Trophoblast cell (in vitro differentiated cells and primary cell): Measurements from ENCODE around the gene TJP3.

Source experiments
- DNase-seq, 2 donors: peaks; one replicate each; pipeline ENCODE4 v3.0.0-alpha.2; 2016
- H2AFZ ChIP-seq: 2 replicates; pipeline ENCODE4 v1.6.1; 2013; ENCODE audit warnings: low read length, moderate library complexity, mild to moderate bottlenecking; ENCODE audit not compliant: insufficient read depth, poor library complexity
- H2AK5ac ChIP-seq: 2 replicates; pipeline ENCODE4 v1.6.1; 2013; ENCODE audit warnings: mild to moderate bottlenecking, low read length
- H2BK120ac ChIP-seq: 2 replicates; pipeline ENCODE4 v1.6.1; 2013; ENCODE audit warnings: low read length, mild to moderate bottlenecking, moderate library complexity; ENCODE audit not compliant: insufficient read depth, poor library complexity
- H2BK12ac ChIP-seq: 2 replicates; pipeline ENCODE4 v1.6.1; 2013; ENCODE audit warnings: mild to moderate bottlenecking, low read length, moderate library complexity
- H2BK5ac ChIP-seq: 2 replicates; pipeline ENCODE4 v1.6.1; 2013; ENCODE audit warnings: low read length, low read depth, moderate library complexity, mild to moderate bottlenecking; ENCODE audit not compliant: poor library complexity
- H3K14ac ChIP-seq: 2 replicates; pipeline ENCODE4 v1.6.1; 2013; ENCODE audit warnings: mild to moderate bottlenecking, low read length
- H3K18ac ChIP-seq: 2 replicates; pipeline ENCODE4 v1.6.1; 2013; ENCODE audit warnings: mild to moderate bottlenecking, low read length
- H3K23ac ChIP-seq: 2 replicates; pipeline ENCODE4 v1.6.1; 2013; ENCODE audit warnings: low read length
- H3K27ac ChIP-seq: 2 replicates; pipeline ENCODE4 v1.5.1; 2013; ENCODE audit warnings: low read depth, mild to moderate bottlenecking, inconsistent platforms, low read length, moderate library complexity
- H3K27me3 ChIP-seq: 2 replicates; pipeline ENCODE4 v1.6.1; 2013; ENCODE audit warnings: inconsistent platforms, mild to moderate bottlenecking, low read length, moderate library complexity; ENCODE audit not compliant: insufficient read depth
- H3K36me3 ChIP-seq, 2 experiments: 1 replicate in 1 of 2; 2 replicates in 1 of 2; pipeline ENCODE4 v1.6.1; 2013; ENCODE audit warnings: low read length in 2 of 2, mild to moderate bottlenecking in 2 of 2, moderate library complexity in 1 of 2; ENCODE audit not compliant: insufficient read depth in 2 of 2, control insufficient read depth in 1 of 2
- H3K4ac ChIP-seq: 2 replicates; pipeline ENCODE4 v1.6.1; 2013; ENCODE audit warnings: low read depth, mild to moderate bottlenecking, low read length, moderate library complexity
- H3K4me1 ChIP-seq, 2 experiments: 1 replicate in 1 of 2; 2 replicates in 1 of 2; pipeline ENCODE4 v1.6.1; 2013; ENCODE audit warnings: low read length in 2 of 2, mild to moderate bottlenecking in 2 of 2, moderate library complexity in 1 of 2; ENCODE audit not compliant: insufficient read depth in 2 of 2, control insufficient read depth in 1 of 2
- H3K4me2 ChIP-seq: 2 replicates; pipeline ENCODE4 v1.6.1; 2013; ENCODE audit warnings: inconsistent platforms, mild to moderate bottlenecking, low read length, moderate library complexity
- H3K4me3 ChIP-seq: 2 replicates; pipeline ENCODE4 v1.5.1; 2013; ENCODE audit warnings: mild to moderate bottlenecking, low read depth, low read length, inconsistent platforms
- H3K79me1 ChIP-seq: one replicate; pipeline ENCODE4 v1.6.1; 2013; ENCODE audit warnings: low read length
- H3K79me2 ChIP-seq: 2 replicates; pipeline ENCODE4 v1.6.1; 2013; ENCODE audit warnings: low read length, mild to moderate bottlenecking; ENCODE audit not compliant: control insufficient read depth, insufficient read depth, poor library complexity
- H3K9ac ChIP-seq: 2 replicates; pipeline ENCODE4 v1.6.1; 2013; ENCODE audit warnings: mild to moderate bottlenecking, low read length
- H3K9me3 ChIP-seq: 2 replicates; pipeline ENCODE4 v1.6.1; 2013; ENCODE audit warnings: low read depth, mild to moderate bottlenecking, control low read depth, inconsistent platforms, low read length; ENCODE audit not compliant: insufficient read depth
- H4K12ac ChIP-seq: 2 replicates; pipeline ENCODE4 v1.6.1; 2013; ENCODE audit warnings: low read depth, mild to moderate bottlenecking, low read length, moderate library complexity
- H4K8ac ChIP-seq: 2 replicates; pipeline ENCODE4 v1.6.1; 2013; ENCODE audit warnings: low read depth, mild to moderate bottlenecking, low read length, moderate library complexity
- H4K91ac ChIP-seq: one replicate; pipeline ENCODE4 v1.6.1; 2013; ENCODE audit warnings: low read depth, mild to moderate bottlenecking, low read length, moderate library complexity
- WGBS: extraction: QIAGEN DNeasy Blood & Tissue Kit; methylation state at CpG from one replicate; pipeline ENCODE4 v1.1.7; 2013; ENCODE audit warnings: missing lambda C conversion rate; ENCODE audit not compliant: insufficient read length, insufficient coverage; ENCODE audit errors: extremely low coverage; 5-methylcytosine and 5-hydroxymethylcytosine counted together

Gene TJP3

GRCh38 chr19:3680939-3681338, 27.2 kb upstream of the TJP3 start:
- Histone ChIP-seq H3K79me1 (peaks cover 17% of the 10 kb centered on the region), H3K4me2 (no peak overlapping the region), H3K27ac (no peak overlapping the region), H3K23ac (no peak overlapping the region), H3K4ac (no peak overlapping the region), H3K9ac (no peak overlapping the region), H2BK120ac (no peak overlapping the region), H3K79me2 (peaks cover 3% of the 10 kb centered on the region), H3K4me3 (no peak overlapping the region), H3K4me1 (peaks cover 15 to 23% of the 10 kb centered on the region in 2 experiments), H4K8ac (no peak overlapping the region), H3K14ac (no peak overlapping the region), H2BK5ac (no peak overlapping the region), H3K36me3 (peaks cover 12 to 15% of the 10 kb centered on the region in 2 experiments), H4K12ac (no peak overlapping the region), H3K9me3 (peaks cover 10% of the 10 kb centered on the region), H2AFZ (no peak overlapping the region), H3K27me3 (no peaks in the 10 kb centered on the region), H2AK5ac (no peak overlapping the region), H4K91ac (no peak overlapping the region), H3K18ac (peak overlapping the region; percentile 1), H2BK12ac (no peak overlapping the region)
- DNase-seq, result no peak
- WGBS, result no CpG with 5 or more reads among the region's 12 CpGs

- Histone ChIP-seq H3K27me3 (no peaks in the 10 kb centered on the region), H3K14ac (no peak overlapping the region), H3K79me1 (peaks cover 17% of the 10 kb centered on the region), H2AFZ (no peak overlapping the region), H4K8ac (no peak overlapping the region), H3K27ac (peak overlapping the region; percentile 46), H3K4ac (no peak overlapping the region), H2BK120ac (no peak overlapping the region), H2BK5ac (peak overlapping the region; percentile 61), H4K12ac (no peak overlapping the region), H2AK5ac (no peak overlapping the region), H3K79me2 (peaks cover 3% of the 10 kb centered on the region), H3K18ac (no peak overlapping the region), H4K91ac (no peak overlapping the region), H3K9me3 (peaks cover 10% of the 10 kb centered on the region), H3K23ac (no peak overlapping the region), H2BK12ac (no peak overlapping the region), H3K4me3 (no peak overlapping the region), H3K36me3 (peaks cover 12 to 15% of the 10 kb centered on the region in 2 experiments), H3K9ac (no peak overlapping the region), H3K4me2 (no peak overlapping the region), H3K4me1 (peaks cover 16 to 24% of the 10 kb centered on the region in 2 experiments)
- peak; percentile 66 to 85 for DNase-seq
- no CpG with 5 or more reads among the region's 10 CpGs for WGBS
Measured at GRCh38 chr19:3682286-3682685, 25.9 kb upstream of the TJP3 start.

GRCh38 chr19:3682741-3683404, 25.3 kb upstream of the TJP3 start:
- peaks cover 12 to 15% of the 10 kb centered on the region in 2 experiments for H3K36me3 ChIP-seq
- peak overlapping the region; percentile 12 for H4K12ac ChIP-seq
- peaks cover 17% of the 10 kb centered on the region for H3K79me1 ChIP-seq
- peak; percentile 17 to 37 for DNase-seq
- H4K91ac ChIP-seq, result peak overlapping the region; percentile 74
- H3K79me2 ChIP-seq, result peaks cover 3% of the 10 kb centered on the region
- peak overlapping the region; percentile 75 for H3K27ac ChIP-seq
- peak overlapping the region; percentile 54 for H2BK5ac ChIP-seq
- H2AFZ ChIP-seq, result no peak overlapping the region
- no peaks in the 10 kb centered on the region for H3K27me3 ChIP-seq
- H3K23ac ChIP-seq, result no peak overlapping the region
- H4K8ac ChIP-seq, result peak overlapping the region; percentile 18
- no CpG with 5 or more reads among the region's 17 CpGs for WGBS
- no peak overlapping the region for H3K9ac ChIP-seq
- H3K4me3 ChIP-seq, result no peak overlapping the region
- H3K4me1 ChIP-seq, result peaks cover 18 to 29% of the 10 kb centered on the region in 2 experiments
- H3K4ac ChIP-seq, result peak overlapping the region; percentile 56
- peak overlapping the region; percentile 62 for H3K18ac ChIP-seq
- H3K9me3 ChIP-seq, result peaks cover 10% of the 10 kb centered on the region
- peak overlapping the region; percentile 2 for H3K4me2 ChIP-seq
- peak overlapping the region; percentile 55 for H2BK12ac ChIP-seq
- peak overlapping the region; percentile 52 for H2BK120ac ChIP-seq
- H2AK5ac ChIP-seq, result peak overlapping the region; percentile 26
- peak overlapping the region; percentile 54 for H3K14ac ChIP-seq

- no peak overlapping the region for H3K4me3 ChIP-seq
- peak; percentile 91 to 96 for DNase-seq
- peaks cover 12 to 15% of the 10 kb centered on the region in 2 experiments for H3K36me3 ChIP-seq
- H3K4ac ChIP-seq, result peak overlapping the region; percentile 56
- H4K91ac ChIP-seq, result peak overlapping the region; percentile 74
- peak overlapping the region; percentile 26 for H2AK5ac ChIP-seq
- H4K12ac ChIP-seq, result peak overlapping the region; percentile 12
- peak overlapping the region; percentile 62 for H3K18ac ChIP-seq
- H3K79me2 ChIP-seq, result peaks cover 3% of the 10 kb centered on the region
- H3K9ac ChIP-seq, result no peak overlapping the region
- H3K27ac ChIP-seq, result peak overlapping the region; percentile 75
- H3K14ac ChIP-seq, result peak overlapping the region; percentile 54
- peaks cover 20% of the 10 kb centered on the region for H3K79me1 ChIP-seq
- peak overlapping the region; percentile 2 for H3K4me2 ChIP-seq
- peaks cover 23 to 34% of the 10 kb centered on the region in 2 experiments for H3K4me1 ChIP-seq
- H2BK5ac ChIP-seq, result peak overlapping the region; percentile 54
- H3K27me3 ChIP-seq, result no peaks in the 10 kb centered on the region
- H2AFZ ChIP-seq, result no peak overlapping the region
- WGBS, result no CpG with 5 or more reads among the region's 26 CpGs
- H3K9me3 ChIP-seq, result peaks cover 10% of the 10 kb centered on the region
- peak overlapping the region; percentile 12 for H2BK12ac ChIP-seq
- peak overlapping the region; percentile 34 for H2BK120ac ChIP-seq
- peak overlapping the region; percentile 18 for H4K8ac ChIP-seq
- H3K23ac ChIP-seq, result no peak overlapping the region
Measured at GRCh38 chr19:3683405-3684053, 24.7 kb upstream of the TJP3 start.
